Peyer's patch (tissue), 4 donors: Measurements from ENCODE around the gene RGL2. TPM values are rescaled to one million over a fixed set of nuclear protein-coding genes. Genes with fewer than 3 reads are reported as not detected.

Experiments
- DNase-seq, 3 donors: peaks; one replicate each; pipeline ENCODE4 v3.0.0-alpha.2; 2017 to 2019
- H3K27ac ChIP-seq, 4 donors: fragments of 200-600 bp; sonication (generic); one replicate each; pipeline ENCODE4 v1.5.1; 2016 to 2019
- H3K27me3 ChIP-seq, 2 donors: fragments of 200-600 bp; sonication (generic); one replicate each; pipeline ENCODE4 v1.5.1; 2019
- H3K36me3 ChIP-seq, 3 donors: fragments of 200-600 bp; sonication (generic); one replicate each; pipeline ENCODE4 v1.5.1; 2016 to 2019
- H3K4me1 ChIP-seq, 4 donors: fragments of 200-600 bp; sonication (generic); one replicate each; pipeline ENCODE4 v1.5.1; 2016 to 2019
- H3K4me3 ChIP-seq, 4 donors: fragments of 200-600 bp; sonication (generic); 1 replicate in 3 of 4; 2 replicates in 1 of 4; pipeline ENCODE4 v1.5.1; 2016 to 2019; ENCODE audit warnings: mild to moderate bottlenecking in 1 of 4
- H3K9me3 ChIP-seq, 4 donors: fragments of 200-600 bp; sonication (generic); one replicate each; pipeline ENCODE4 v1.5.1; 2016 to 2019; ENCODE audit warnings: mild to moderate bottlenecking in 1 of 4
- CTCF ChIP-seq, 6 experiments: fragments of 450-650 bp in 4 of 6; fragments of 200-600 bp in 2 of 6; sonication (generic) in 1 of 6; IDR thresholded peaks; one replicate each; pipeline ENCODE4 v1.5.1; 2017 to 2019; ENCODE audit warnings: antibody characterized with exemption in 6 of 6, mild to moderate bottlenecking in 3 of 6, moderate library complexity in 1 of 6
- POLR2A ChIP-seq, 2 donors: fragments of 450-650 bp; IDR thresholded peaks; one replicate each; pipeline ENCODE4 v1.5.1; 2017; ENCODE audit warnings: antibody characterized with exemption in 2 of 2, mild to moderate bottlenecking in 2 of 2, moderate library complexity in 2 of 2
- total RNA-seq, 4 donors: library from RNA; depleted of rRNA; stranded (reverse); fragments of >200 nt; gene quantifications; one replicate each; pipeline ENCODE4 v1.1.0, GENCODE V29; 2016

RGL2 gene
- total RNA-seq, 4 donors from 2014 or later: 15.4 to 89.1 (median 39.4) TPM

- no peak for TF ChIP-seq POLR2A (IDR thresholded peaks at IDR 0.05)
- TF ChIP-seq CTCF (IDR thresholded peaks at IDR 0.05): no peak
- Histone ChIP-seq H3K4me3 (peak overlapping the region in 3 of 4 donors; percentile 69 to 89 (median 86)), H3K27me3 (no peaks in the 10 kb centered on the region), H3K36me3 (peaks cover 0 to 35% (median 0%) of the 10 kb centered on the region in 3 donors), H3K27ac (peak overlapping the region; percentile 93 to 96 (median 95)), H3K4me1 (peaks cover 0 to 22% (median 6%) of the 10 kb centered on the region in 4 donors), H3K9me3 (no peaks in the 10 kb centered on the region)
- no peak for DNase-seq
These were observed 1.8 kb downstream of the RGL2 start for GRCh38 chr6:33296797-33297405.

- peaks cover 0 to 42% (median 0%) of the 10 kb centered on the region in 3 donors for H3K36me3 ChIP-seq
- H3K4me1 ChIP-seq: peaks cover 0 to 21% (median 6%) of the 10 kb centered on the region in 4 donors
- H3K27ac ChIP-seq: no peak overlapping the region
- H3K4me3 ChIP-seq: no peak overlapping the region
- no peaks in the 10 kb centered on the region for H3K9me3 ChIP-seq
- TF ChIP-seq CTCF (IDR thresholded peaks at IDR 0.05) (no peak), POLR2A (IDR thresholded peaks at IDR 0.05) (no peak)
- no peak for DNase-seq
- H3K27me3 ChIP-seq: no peaks in the 10 kb centered on the region
These were observed 2.9 kb downstream of the RGL2 start for GRCh38 chr6:33295621-33296369.

- peaks cover 5 to 20% (median 9%) of the 10 kb centered on the region in 4 donors for H3K4me1 ChIP-seq
- TF ChIP-seq CTCF (IDR thresholded peaks at IDR 0.05) (no peak), POLR2A (IDR thresholded peaks at IDR 0.05) (no peak)
- peaks cover 0 to 42% (median 0%) of the 10 kb centered on the region in 3 donors for H3K36me3 ChIP-seq
- H3K9me3 ChIP-seq: no peaks in the 10 kb centered on the region
- no peak for DNase-seq
- H3K4me3 ChIP-seq: no peak overlapping the region
- H3K27me3 ChIP-seq: no peaks in the 10 kb centered on the region
- H3K27ac ChIP-seq: no peak overlapping the region
These were observed 4.5 kb downstream of the RGL2 start for GRCh38 chr6:33294086-33294823.

- no peak for DNase-seq
- H3K27me3 ChIP-seq: no peaks in the 10 kb centered on the region
- no peaks in the 10 kb centered on the region for H3K9me3 ChIP-seq
- peaks cover 0 to 42% (median 0%) of the 10 kb centered on the region in 3 donors for H3K36me3 ChIP-seq
- TF ChIP-seq POLR2A (IDR thresholded peaks at IDR 0.05) (no peak), CTCF (IDR thresholded peaks at IDR 0.05) (no peak)
- peaks cover 5 to 25% (median 14%) of the 10 kb centered on the region in 4 donors for H3K4me1 ChIP-seq
- H3K4me3 ChIP-seq: no peak overlapping the region
- H3K27ac ChIP-seq: no peak overlapping the region
These were observed 5.6 kb downstream of the RGL2 start for GRCh38 chr6:33292996-33293682.

GRCh38 chr6:33290459-33290858 is 8.3 kb downstream of the RGL2 start:
- Histone ChIP-seq H3K9me3 (no peaks in the 10 kb centered on the region), H3K4me3 (peak overlapping the region in 2 of 4 donors; percentile 73 to 86), H3K36me3 (peaks cover 0 to 56% (median 0%) of the 10 kb centered on the region in 3 donors), H3K27ac (no peak overlapping the region), H3K4me1 (peaks cover 5 to 20% (median 11%) of the 10 kb centered on the region in 4 donors), H3K27me3 (no peaks in the 10 kb centered on the region)
- DNase-seq: no peak
- TF ChIP-seq CTCF (IDR thresholded peaks at IDR 0.05) (no peak), POLR2A (IDR thresholded peaks at IDR 0.05) (no peak)
